MCF 10A (cell line): Measurements from ENCODE around the gene CCDC185. TPM values are rescaled to one million over a fixed set of nuclear protein-coding genes. Genes with fewer than 3 reads are reported as not detected.
A peak's percentile ranks its signal among the peaks of the same experiment; 100 is the strongest.

ENCODE experiments used
- Bru-seq: library from RNA; stranded (reverse); fragments of 400-500 nt; gene quantifications from one replicate; lab custom pipeline; 2021; lab: Mats Ljungman, UMichigan
- BruChase-seq, 2 experiments: library from RNA; stranded (reverse); fragments of 400-500 nt; gene quantifications; one replicate each; lab custom pipeline; 2021; lab: Mats Ljungman, UMichigan
- BruUV-seq: library from RNA; stranded (reverse); fragments of 400-500 nt; replicated peaks from 2 replicates; lab custom pipeline; 2021; lab: Mats Ljungman, UMichigan
- CTCF ChIA-PET: fragments of 300-600 bp; sonication (Branson Sonifier 250); formaldehyde crosslinking; extraction: SDS; loops from one replicate; lab custom pipeline; 2021; ENCODE audit warnings: antibody characterized with exemption, inconsistent platforms; lab: Yijun Ruan, JAX
- POLR2A ChIA-PET: fragments of 300-600, 350-650 bp; sonication (Branson Sonifier 250); formaldehyde crosslinking; extraction: SDS; loops from one replicate; lab custom pipeline; 2020; ENCODE audit warnings: antibody characterized with exemption, inconsistent platforms; lab: Yijun Ruan, JAX
- DNase-seq: peaks from one replicate; pipeline ENCODE4 v3.0.0-alpha.2; 2018; ENCODE audit not compliant: unreplicated experiment
- H3K27ac Mint-ChIP-seq: one replicate; pipeline ENCODE4 v1.8.0; 2022; ENCODE audit warnings: mild to moderate bottlenecking, low read depth, mixed read lengths; ENCODE audit not compliant: unreplicated experiment
- H3K27me3 Mint-ChIP-seq: one replicate; pipeline ENCODE4 v1.8.0; 2022; ENCODE audit warnings: mixed read lengths; ENCODE audit not compliant: insufficient read depth, unreplicated experiment
- H3K36me3 Mint-ChIP-seq: one replicate; pipeline ENCODE4 v1.8.0; 2022; ENCODE audit warnings: mild to moderate bottlenecking, moderate library complexity, mixed read lengths; ENCODE audit not compliant: insufficient read depth, unreplicated experiment
- H3K4me1 Mint-ChIP-seq: one replicate; pipeline ENCODE4 v1.8.0; 2022; ENCODE audit warnings: mixed read lengths; ENCODE audit not compliant: insufficient read depth, unreplicated experiment
- H3K4me3 Mint-ChIP-seq: one replicate; pipeline ENCODE4 v1.8.0; 2022; ENCODE audit warnings: mild to moderate bottlenecking, moderate library complexity, mixed read lengths; ENCODE audit not compliant: unreplicated experiment
- H3K9me3 Mint-ChIP-seq: one replicate; pipeline ENCODE4 v1.8.0; 2022; ENCODE audit warnings: mixed read lengths; ENCODE audit not compliant: unreplicated experiment
- intact Hi-C: fragments of 100-400 bp; cut with micrococcal nuclease; formaldehyde crosslinking; loops from 2 replicates; pipeline ENCODE4 v1.14.1; 2022
- long read RNA-seq: library from polyadenylated mRNA; stranded (forward); transcript quantifications from one replicate; pipeline ENCODE4 v2.0.0, GENCODE V29; 2022
- total RNA-seq: library from RNA; stranded (reverse); gene quantifications from 2 replicates; pipeline ENCODE4 v1.2.3, GENCODE V29; 2022
- TF ChIP-seq, protein P1 (sequence below): fragments of 200-600 bp; IDR thresholded peaks from one replicate; pipeline ENCODE4 v1.8.0; 2022; ENCODE audit warnings: antibody characterized with exemption, mild to moderate bottlenecking; ENCODE audit not compliant: unreplicated experiment

Gene CCDC185
- not detected in 2 replicates for total RNA-seq
- Bru-seq, nascent RNA = not detected
- not detected for BruChase-seq, experiment 1, labeled RNA remaining after a 6-hour chase
- not detected for BruChase-seq, experiment 2, labeled RNA remaining after a 2-hour chase
- long read RNA-seq = 0 reads

- ChIA-PET POLR2A (interaction anchor here (0.6 to 1.0 kb wide), 4 partner anchors 30 to 375 kb away, joined by 3 read pairs; no protein-coding TSS in a partner anchor), CTCF (no interaction called here)
- H3K4me1 Mint-ChIP-seq = no peaks in the 10 kb centered on the region
- peak; percentile 38 for DNase-seq
- no peaks in the 10 kb centered on the region for H3K36me3 Mint-ChIP-seq
- BruUV-seq = no TSS peak
- peaks cover 16% of the 10 kb centered on the region for H3K27me3 Mint-ChIP-seq
- no peaks in the 10 kb centered on the region for H3K9me3 Mint-ChIP-seq
- H3K4me3 Mint-ChIP-seq = peak within 1 kb of the TSS; percentile 35
- no peak within 1 kb of the TSS for H3K27ac Mint-ChIP-seq
- TF ChIP-seq, protein P1, sequence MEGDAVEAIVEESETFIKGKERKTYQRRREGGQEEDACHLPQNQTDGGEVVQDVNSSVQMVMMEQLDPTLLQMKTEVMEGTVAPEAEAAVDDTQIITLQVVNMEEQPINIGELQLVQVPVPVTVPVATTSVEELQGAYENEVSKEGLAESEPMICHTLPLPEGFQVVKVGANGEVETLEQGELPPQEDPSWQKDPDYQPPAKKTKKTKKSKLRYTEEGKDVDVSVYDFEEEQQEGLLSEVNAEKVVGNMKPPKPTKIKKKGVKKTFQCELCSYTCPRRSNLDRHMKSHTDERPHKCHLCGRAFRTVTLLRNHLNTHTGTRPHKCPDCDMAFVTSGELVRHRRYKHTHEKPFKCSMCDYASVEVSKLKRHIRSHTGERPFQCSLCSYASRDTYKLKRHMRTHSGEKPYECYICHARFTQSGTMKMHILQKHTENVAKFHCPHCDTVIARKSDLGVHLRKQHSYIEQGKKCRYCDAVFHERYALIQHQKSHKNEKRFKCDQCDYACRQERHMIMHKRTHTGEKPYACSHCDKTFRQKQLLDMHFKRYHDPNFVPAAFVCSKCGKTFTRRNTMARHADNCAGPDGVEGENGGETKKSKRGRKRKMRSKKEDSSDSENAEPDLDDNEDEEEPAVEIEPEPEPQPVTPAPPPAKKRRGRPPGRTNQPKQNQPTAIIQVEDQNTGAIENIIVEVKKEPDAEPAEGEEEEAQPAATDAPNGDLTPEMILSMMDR = no peak
- intact Hi-C loops = no loop called here
Measured at GRCh38 chr1:223393275-223394214, at the start of gene CCDC185. CCDC185 (plus strand) TSS chr1:223393415; CDS start chr1:223393476, 61 bp downstream.

DNA sequence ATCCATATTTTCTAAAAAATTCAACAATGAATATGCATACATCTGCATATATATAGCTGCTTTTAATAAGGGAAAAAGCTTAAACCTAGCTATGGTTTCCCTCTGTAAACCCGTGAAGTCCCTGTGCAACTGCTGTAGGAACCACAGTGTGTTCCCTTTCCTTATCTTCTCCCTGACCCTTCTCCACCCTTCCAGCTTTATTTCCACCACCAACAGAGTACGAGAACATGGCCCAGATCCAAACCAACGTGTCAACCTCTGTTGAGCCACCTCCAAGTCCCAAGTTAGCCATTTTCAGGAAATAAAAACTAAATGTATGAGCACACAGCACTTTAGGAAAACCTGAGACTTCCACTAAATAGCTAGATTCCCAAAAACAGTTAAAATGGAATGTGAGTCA lies 49.5 kb upstream of the CCDC185 start:
- ChIA-PET CTCF (interaction anchor here (0.5 to 2.1 kb wide), 4 partner anchors 13 to 352 kb away, joined by 3 to 19 read pairs (median 6); no protein-coding TSS in a partner anchor), POLR2A (interaction anchor here (1.2 to 1.5 kb wide), 3 partner anchors 9 to 16 kb away, joined by 3 to 4 read pairs (median 4); no protein-coding TSS in a partner anchor)
- H3K27me3 Mint-ChIP-seq = no peaks in the 10 kb centered on the region
- H3K27ac Mint-ChIP-seq = no peak overlapping the region
- DNase-seq = no peak
- no TSS peak for BruUV-seq
- H3K36me3 Mint-ChIP-seq = no peaks in the 10 kb centered on the region
- H3K4me3 Mint-ChIP-seq = no peak overlapping the region
- no peaks in the 10 kb centered on the region for H3K9me3 Mint-ChIP-seq
- TF ChIP-seq, protein P1 = no peak
- intact Hi-C loops = no loop called here
- H3K4me1 Mint-ChIP-seq = peaks cover 6% of the 10 kb centered on the region

DNA sequence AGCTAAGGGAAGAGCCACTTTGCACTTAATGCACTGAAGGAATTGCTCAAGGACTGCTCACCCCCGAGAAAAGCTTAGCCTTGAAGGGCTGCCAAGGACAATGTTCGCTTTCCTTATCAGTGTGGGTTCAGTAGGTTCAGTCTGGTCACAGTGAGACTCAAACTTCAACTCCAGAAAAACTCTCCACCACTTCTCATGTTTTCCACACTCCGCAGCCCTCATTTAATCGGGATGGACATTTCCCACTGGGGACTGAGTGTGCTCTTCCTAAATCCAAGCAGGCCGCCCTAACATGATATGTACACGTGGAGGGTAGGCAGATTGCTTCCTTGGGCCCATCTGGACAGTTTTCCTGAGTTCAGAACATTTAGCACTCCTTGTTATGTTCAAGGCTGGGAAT lies 48.7 kb upstream of the CCDC185 start:
- Mint-ChIP-seq H3K36me3 (no peaks in the 10 kb centered on the region), H3K27ac (no peak overlapping the region), H3K4me3 (no peak overlapping the region), H3K4me1 (peaks cover 6% of the 10 kb centered on the region), H3K9me3 (no peaks in the 10 kb centered on the region), H3K27me3 (no peaks in the 10 kb centered on the region)
- ChIA-PET CTCF (interaction anchor here (0.8 to 2.1 kb wide), 4 partner anchors 13 to 211 kb away, joined by 3 to 19 read pairs (median 6); no protein-coding TSS in a partner anchor), POLR2A (interaction anchor here (1.5 kb wide), 1 partner anchor 17 kb away, joined by 4 read pairs; no protein-coding TSS in a partner anchor)
- intact Hi-C loops = no loop called here
- TF ChIP-seq, protein P1 = no peak
- BruUV-seq = no TSS peak
- no peak for DNase-seq

DNA sequence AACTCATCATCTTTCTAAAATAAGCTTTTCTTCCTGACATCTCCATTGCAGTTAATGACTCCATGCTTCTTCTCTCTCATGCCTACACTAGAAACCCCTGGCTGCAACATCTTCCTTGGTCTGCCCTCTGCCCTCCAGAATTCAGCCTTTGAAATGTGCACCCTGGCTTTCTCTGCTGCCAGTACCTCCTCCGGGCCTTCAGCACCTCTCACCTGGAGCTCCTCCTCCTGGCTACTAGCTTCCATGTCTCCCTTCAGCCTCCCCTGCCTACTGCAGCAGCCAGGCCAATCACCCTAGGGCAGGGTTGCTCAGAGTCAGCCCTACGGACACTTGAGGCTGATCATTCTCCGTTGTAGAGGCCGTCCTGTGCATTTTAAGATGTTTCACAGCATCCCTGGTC lies 47.5 kb upstream of the CCDC185 start:
- POLR2A ChIA-PET = no interaction called here
- Mint-ChIP-seq H3K27ac (no peak overlapping the region), H3K9me3 (no peaks in the 10 kb centered on the region), H3K27me3 (no peaks in the 10 kb centered on the region), H3K36me3 (no peaks in the 10 kb centered on the region), H3K4me1 (peaks cover 6% of the 10 kb centered on the region), H3K4me3 (no peak overlapping the region)
- no TSS peak for BruUV-seq
- DNase-seq = no peak
- TF ChIP-seq, protein P1 = no peak
- CTCF ChIA-PET = interaction anchor here (0.7 kb wide), 1 partner anchor 496 kb away, joined by 5 read pairs; no protein-coding TSS in a partner anchor
- intact Hi-C loops = no loop called here
